Adrenal gland (tissue), 12 donors: ENCODE results near the gene PDE4DIP. TPM values are rescaled to one million over a fixed set of nuclear protein-coding genes. Genes with fewer than 3 reads are reported as not detected.
"Not testable (repeated sequence)": the region's sequence is repeated elsewhere in the genome, so short reads cannot be mapped to it uniquely, and the experiment has no call there.

ENCODE experiments used
- DNase-seq, 7 donors: peaks; one replicate each; pipeline ENCODE4 v3.0.0-alpha.2; 2019 to 2020
- H3K27ac ChIP-seq, 5 donors: fragments of 200-600 bp; sonication (generic) in 4 of 5; 1 replicate in 3 of 5; 2 replicates in 2 of 5; pipeline versions ENCODE4 v1.5.1 to v1.8.0; 2016 to 2020; ENCODE audit warnings: mild to moderate bottlenecking in 1 of 5
- H3K27me3 ChIP-seq: fragments of 200-600 bp; 2 replicates; pipeline ENCODE4 v1.8.0; 2021
- H3K36me3 ChIP-seq, 2 donors: fragments of 200-600 bp; replicated peaks in 1 of 2; 1 replicate in 1 of 2; 2 replicates in 1 of 2; pipeline versions ENCODE4 v1.5.1 to v1.8.0; 2018 to 2022
- H3K4me1 ChIP-seq, 2 donors: fragments of 200-600 bp; replicated peaks in 1 of 2; 1 replicate in 1 of 2; 2 replicates in 1 of 2; pipeline versions ENCODE4 v1.5.1 to v1.8.0; 2018 to 2021
- H3K4me3 ChIP-seq, 4 donors: fragments of 200-600 bp; sonication (generic) in 3 of 4; one replicate each; pipeline ENCODE4 v1.5.1; 2016 to 2018
- H3K9me3 ChIP-seq, 3 donors: fragments of 200-600 bp; sonication (generic) in 1 of 3; replicated peaks in 1 of 3; 1 replicate in 2 of 3; 2 replicates in 1 of 3; pipeline versions ENCODE4 v1.5.1 to v1.8.0; 2016 to 2021
- WGBS, 4 donors: extraction: QIAGEN DNeasy Blood & Tissue Kit in 2 of 4; methylation state at CpG; one replicate each; pipeline versions ENCODE4 v1.1.5 to v1.1.7; 2013 to 2017; 5-methylcytosine and 5-hydroxymethylcytosine counted together
- intact Hi-C, 2 donors: fragments of 100-400 bp; cut with DNase I; formaldehyde crosslinking; loops; one replicate each; pipeline versions ENCODE4 v1.14.1 to v1.15.0; 2022 to 2023
- polyA plus RNA-seq, 3 donors: library from polyadenylated mRNA; stranded (reverse); fragments of 200-250 nt in 2 of 3; fragments of 350-450 nt in 1 of 3; fragmentation: Illumina TruSeq in 1 of 3; extraction: RNeasy Lipid Tissue Mini Kit (QIAGEN cat#74804) in 1 of 3; gene quantifications; one replicate each; pipeline ENCODE4 v1.2.3, GENCODE V29; 2013 to 2014
- total RNA-seq, 9 donors: library from RNA; depleted of rRNA in 4 of 9; stranded (reverse); fragments of >200 nt in 4 of 9; fragments of 120-200 nt in 1 of 9; fragmentation: NEBNext Ultra II Directional in 1 of 9; extraction: Animal tissue kit (Norgen Biotek cat#: 25700) in 1 of 9; gene quantifications; one replicate each; pipeline versions ENCODE4 v1.1.0 to v1.2.4, GENCODE V29; 2013 to 2023
- donor health status: healthy with polysubstance abuse.
- donor health status: Bipolar disorder and iron deficiency.
- donor health status: DM: yes; HTN: yes; CAD: no.
- donor health status: DM: no; HTN: no; CAD: no.
- donor health status: DM: no; HTN: no; CAD: no.
- donor health status: DM: yes; HTN: yes; CAD: no.

Gene PDE4DIP
- total and polyA plus RNA-seq, 12 donors, result 6.1 to 31.9 (median 22.2) TPM

GRCh38 chr1:149012599-149012998, 168.4 kb downstream of the PDE4DIP start:
- H3K4me1 ChIP-seq, H3K27ac ChIP-seq, H3K9me3 ChIP-seq, H3K36me3 ChIP-seq, intact Hi-C loops, DNase-seq, H3K4me3 ChIP-seq, H3K27me3 ChIP-seq: not testable (repeated sequence)
- WGBS, 4 donors, result 81 to 100% methylated on average over 1 of the region's 5 CpGs; no CpG with 5 or more reads in 2 of the 4 donors

- intact Hi-C loops, result not testable (repeated sequence)
- 67 to 87% (median 82%) methylated on average over 1 to 4 of the region's 4 CpGs; no CpG with 5 or more reads in 1 of the 4 donors for WGBS, 4 donors
Observed at GRCh38 chr1:149013513-149013912, 169.3 kb downstream of the PDE4DIP start.

GRCh38 chr1:149015522-149015921, 171.3 kb downstream of the PDE4DIP start:
- intact Hi-C loops, H3K4me1 ChIP-seq, H3K36me3 ChIP-seq, H3K27ac ChIP-seq, H3K4me3 ChIP-seq, DNase-seq, H3K9me3 ChIP-seq, H3K27me3 ChIP-seq: not testable (repeated sequence)
- 81 to 88% (median 83%) methylated on average over 3 of the region's 3 CpGs; no CpG with 5 or more reads in 1 of the 4 donors for WGBS, 4 donors

More at GRCh38 chr1:149013513-149013912, 169.3 kb downstream of the PDE4DIP start:
- not testable (repeated sequence) for H3K36me3 ChIP-seq, H3K4me3 ChIP-seq, H3K27ac ChIP-seq, H3K27me3 ChIP-seq, H3K4me1 ChIP-seq, DNase-seq, H3K9me3 ChIP-seq

- DNase-seq, H3K9me3 ChIP-seq, intact Hi-C loops, H3K27ac ChIP-seq, H3K4me3 ChIP-seq, H3K36me3 ChIP-seq, H3K4me1 ChIP-seq, H3K27me3 ChIP-seq: not testable (repeated sequence)
- 100% methylated on average over 2 of the region's 2 CpGs; no CpG with 5 or more reads in 1 of the 4 donors for WGBS, 4 donors
Observed at GRCh38 chr1:149016626-149017025, 172.4 kb downstream of the PDE4DIP start.

GRCh38 chr1:149018577-149018976, 174.3 kb downstream of the PDE4DIP start:
- DNase-seq, H3K9me3 ChIP-seq, H3K36me3 ChIP-seq, H3K27ac ChIP-seq, H3K27me3 ChIP-seq, H3K4me3 ChIP-seq, H3K4me1 ChIP-seq, intact Hi-C loops: not testable (repeated sequence)
- 58 to 81% (median 76%) methylated on average over 2 of the region's 3 CpGs for WGBS, 4 donors

GRCh38 chr1:149024327-149024726, 180.1 kb downstream of the PDE4DIP start:
- no CpG with 5 or more reads among the region's 3 CpGs for WGBS, 4 donors
- DNase-seq, result not testable (repeated sequence)

GRCh38 chr1:149033916-149034315, 189.7 kb downstream of the PDE4DIP start:
- not testable (repeated sequence) for DNase-seq

More at GRCh38 chr1:149024327-149024726, 180.1 kb downstream of the PDE4DIP start:
- H3K9me3 ChIP-seq, H3K4me1 ChIP-seq, intact Hi-C loops, H3K4me3 ChIP-seq, H3K36me3 ChIP-seq, H3K27me3 ChIP-seq, H3K27ac ChIP-seq: not testable (repeated sequence)

GRCh38 chr1:149043056-149043455, 198.8 kb downstream of the PDE4DIP start:
- DNase-seq, H3K4me1 ChIP-seq, H3K4me3 ChIP-seq, H3K27me3 ChIP-seq, intact Hi-C loops, H3K27ac ChIP-seq, H3K36me3 ChIP-seq, H3K9me3 ChIP-seq: not testable (repeated sequence)
- 60 to 100% methylated on average over 2 to 4 of the region's 4 CpGs; no CpG with 5 or more reads in 2 of the 4 donors for WGBS, 4 donors

More at GRCh38 chr1:149033916-149034315, 189.7 kb downstream of the PDE4DIP start:
- H3K4me3 ChIP-seq, H3K27me3 ChIP-seq, intact Hi-C loops, H3K27ac ChIP-seq, H3K4me1 ChIP-seq, H3K36me3 ChIP-seq, H3K9me3 ChIP-seq: not testable (repeated sequence)
- 88 to 100% methylated on average over 1 to 2 of the region's 3 CpGs; no CpG with 5 or more reads in 2 of the 4 donors for WGBS, 4 donors

GRCh38 chr1:149064611-149065010, 220.4 kb downstream of the PDE4DIP start:
- H3K36me3 ChIP-seq, DNase-seq, H3K4me3 ChIP-seq, H3K27ac ChIP-seq, H3K4me1 ChIP-seq, H3K9me3 ChIP-seq, intact Hi-C loops, H3K27me3 ChIP-seq: not testable (repeated sequence)
- WGBS, 4 donors, result 80 to 86% (median 83%) methylated on average over 3 of the region's 3 CpGs

- H3K27ac ChIP-seq, H3K4me3 ChIP-seq, H3K4me1 ChIP-seq, H3K27me3 ChIP-seq, H3K36me3 ChIP-seq, intact Hi-C loops, DNase-seq, H3K9me3 ChIP-seq: not testable (repeated sequence)
- 58 to 77% (median 67%) methylated on average over 4 to 5 of the region's 9 CpGs for WGBS, 4 donors
Observed at GRCh38 chr1:149075505-149076127, 231.4 kb downstream of the PDE4DIP start.
